Activated T-cell treated with anti-CD3 and anti-CD28 coated beads, Interleukin-2, amount 50 U/mL, for 48 hours (primary cell): ENCODE results near the gene ICE2.
A peak's percentile ranks its signal among the peaks of the same experiment; 100 is the strongest.

Experiments used
- DNase-seq, 2 experiments: peaks; one replicate each; pipeline ENCODE4 v3.0.0-alpha.2; 2020

Gene ICE2, protein sequence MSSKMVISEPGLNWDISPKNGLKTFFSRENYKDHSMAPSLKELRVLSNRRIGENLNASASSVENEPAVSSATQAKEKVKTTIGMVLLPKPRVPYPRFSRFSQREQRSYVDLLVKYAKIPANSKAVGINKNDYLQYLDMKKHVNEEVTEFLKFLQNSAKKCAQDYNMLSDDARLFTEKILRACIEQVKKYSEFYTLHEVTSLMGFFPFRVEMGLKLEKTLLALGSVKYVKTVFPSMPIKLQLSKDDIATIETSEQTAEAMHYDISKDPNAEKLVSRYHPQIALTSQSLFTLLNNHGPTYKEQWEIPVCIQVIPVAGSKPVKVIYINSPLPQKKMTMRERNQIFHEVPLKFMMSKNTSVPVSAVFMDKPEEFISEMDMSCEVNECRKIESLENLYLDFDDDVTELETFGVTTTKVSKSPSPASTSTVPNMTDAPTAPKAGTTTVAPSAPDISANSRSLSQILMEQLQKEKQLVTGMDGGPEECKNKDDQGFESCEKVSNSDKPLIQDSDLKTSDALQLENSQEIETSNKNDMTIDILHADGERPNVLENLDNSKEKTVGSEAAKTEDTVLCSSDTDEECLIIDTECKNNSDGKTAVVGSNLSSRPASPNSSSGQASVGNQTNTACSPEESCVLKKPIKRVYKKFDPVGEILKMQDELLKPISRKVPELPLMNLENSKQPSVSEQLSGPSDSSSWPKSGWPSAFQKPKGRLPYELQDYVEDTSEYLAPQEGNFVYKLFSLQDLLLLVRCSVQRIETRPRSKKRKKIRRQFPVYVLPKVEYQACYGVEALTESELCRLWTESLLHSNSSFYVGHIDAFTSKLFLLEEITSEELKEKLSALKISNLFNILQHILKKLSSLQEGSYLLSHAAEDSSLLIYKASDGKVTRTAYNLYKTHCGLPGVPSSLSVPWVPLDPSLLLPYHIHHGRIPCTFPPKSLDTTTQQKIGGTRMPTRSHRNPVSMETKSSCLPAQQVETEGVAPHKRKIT

DNA sequence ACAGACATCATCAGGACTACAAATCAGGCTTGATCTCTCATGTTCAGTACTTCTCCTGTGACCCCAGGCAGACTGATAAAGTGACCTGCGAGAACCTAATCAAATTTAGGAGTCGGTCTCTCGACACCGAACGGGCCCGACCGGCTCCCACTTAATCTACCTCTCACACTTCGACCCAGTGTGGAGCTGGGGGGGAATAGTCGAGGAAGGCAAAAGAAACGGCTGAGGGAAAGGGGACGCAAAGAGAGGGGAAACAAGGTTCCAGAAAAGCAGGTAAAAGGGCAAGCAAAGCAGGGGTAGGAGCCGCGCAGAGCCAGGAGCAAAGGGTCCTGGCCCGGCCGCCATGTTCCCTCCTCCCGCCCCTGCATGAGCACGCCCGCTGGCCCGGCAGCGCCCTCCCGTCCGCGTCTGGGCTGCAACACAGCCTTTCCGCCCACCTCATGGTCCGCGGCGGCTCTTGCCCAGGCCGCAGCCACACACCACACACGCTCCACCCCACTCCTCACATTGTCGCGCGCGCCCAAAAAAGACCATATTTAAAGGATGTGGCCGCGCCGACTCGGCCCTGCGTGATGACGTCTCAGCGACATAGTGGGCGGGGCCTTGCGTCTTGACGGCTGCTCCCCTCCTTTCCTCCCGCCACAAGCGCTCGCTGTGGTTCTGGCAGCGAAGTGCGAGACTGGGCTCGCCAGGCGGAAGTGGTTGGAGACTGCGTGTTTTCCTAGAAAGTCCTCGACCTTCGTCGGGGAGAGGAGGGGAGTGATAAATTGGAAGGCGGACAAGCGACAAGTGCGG lies at the start of gene ICE2:
Gene ICE2, minus strand, starts transcription at position 577 of the 795 bp plus-strand sequence. CDS start 1,165 bp downstream, outside the sequence.
- DNase-seq, result peak; percentile 98

DNA sequence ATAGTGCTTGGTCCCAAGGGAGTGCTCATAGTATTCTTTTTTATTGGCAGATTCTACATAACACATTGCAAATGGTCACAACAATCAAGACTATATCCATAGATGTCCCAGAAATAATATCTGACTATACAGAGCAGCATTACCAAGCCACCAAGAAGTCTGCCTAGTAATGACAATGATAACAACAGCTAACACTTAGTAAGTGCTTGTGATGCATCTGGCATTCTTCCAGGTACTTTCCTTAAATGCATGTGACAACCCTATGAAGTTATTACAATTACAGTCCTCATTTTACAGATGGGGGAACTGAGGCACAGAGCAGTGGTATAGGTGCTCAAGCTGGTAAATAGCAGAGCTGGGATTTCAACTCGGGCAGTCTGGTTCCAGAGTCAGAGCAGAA lies 49.6 kb upstream of the ICE2 start:
- no peak for DNase-seq

DNA sequence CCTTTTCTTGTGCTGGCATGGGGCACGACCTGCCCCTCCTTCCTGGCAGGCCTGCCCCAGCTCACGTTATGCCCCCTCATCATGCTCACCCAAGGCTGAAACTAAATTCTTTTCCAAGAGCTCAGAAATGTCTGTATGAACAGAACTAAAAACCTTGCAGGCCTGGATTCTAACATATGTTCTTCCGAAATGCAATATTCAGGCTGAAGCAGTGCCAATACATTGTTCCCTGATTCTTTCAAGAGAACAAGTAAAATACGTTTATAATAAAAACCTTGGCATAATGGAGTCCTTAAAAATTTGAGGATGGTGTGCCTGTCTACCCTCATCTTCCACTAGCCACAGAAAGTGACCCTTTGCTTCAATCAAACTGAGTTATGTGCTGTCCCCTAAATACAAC lies 48.5 kb upstream of the ICE2 start:
- no peak for DNase-seq

DNA sequence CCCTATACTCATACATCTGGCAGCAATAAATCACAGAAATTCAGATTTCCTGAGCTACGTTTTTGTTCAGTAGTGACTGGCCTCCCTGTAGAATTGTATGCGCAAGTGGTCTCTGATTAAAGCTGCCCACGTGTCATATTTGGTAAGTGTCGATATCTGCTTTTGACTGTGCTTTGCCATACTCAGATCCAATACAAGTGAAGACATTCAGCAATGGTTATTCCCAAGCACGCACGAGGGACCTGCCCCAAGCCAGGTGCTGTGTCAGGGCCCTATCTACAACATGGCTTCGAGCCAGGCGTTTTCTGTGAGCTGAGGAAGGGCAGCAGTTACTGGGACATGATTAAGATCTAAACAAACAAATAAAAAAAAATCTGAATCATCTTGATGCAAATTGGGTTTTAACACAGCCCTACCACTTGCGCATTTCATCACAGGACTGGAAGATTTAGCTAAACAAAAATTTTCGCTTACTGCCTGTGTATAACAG lies 47.2 kb upstream of the ICE2 start:
- no peak for DNase-seq

DNA sequence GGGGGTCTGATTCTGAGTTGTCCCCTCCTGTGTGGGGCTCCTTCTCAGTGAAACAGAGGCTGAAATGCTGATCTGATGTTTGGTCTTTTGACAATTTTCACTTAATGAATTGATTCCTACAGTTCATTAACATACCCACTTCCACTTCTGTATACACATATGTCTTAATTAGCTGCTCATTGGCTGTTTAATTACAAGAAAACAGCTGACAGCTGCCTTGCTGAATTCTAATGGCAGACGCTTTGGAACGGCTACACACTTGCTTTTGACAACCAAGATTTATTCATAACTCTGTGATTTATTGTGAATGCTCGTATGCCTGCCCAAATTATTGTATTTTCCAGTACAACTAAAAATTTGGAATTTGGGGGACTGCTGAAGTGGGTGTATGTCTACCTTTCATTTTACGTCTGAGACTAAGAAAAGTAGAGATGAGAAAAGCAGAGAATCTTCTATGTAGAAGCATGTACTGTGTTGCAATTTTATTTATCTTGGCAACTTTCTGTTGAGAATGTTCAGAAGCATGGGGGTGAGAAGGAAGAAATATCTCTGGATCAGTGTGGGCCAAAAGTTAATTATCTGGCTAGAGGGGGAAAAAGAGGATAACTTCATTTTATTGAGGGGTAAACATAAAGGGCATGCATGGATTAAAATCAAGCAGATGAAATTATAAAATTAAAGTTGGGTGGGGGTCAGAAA lies 46.5 kb upstream of the ICE2 start:
- DNase-seq, result no peak

DNA sequence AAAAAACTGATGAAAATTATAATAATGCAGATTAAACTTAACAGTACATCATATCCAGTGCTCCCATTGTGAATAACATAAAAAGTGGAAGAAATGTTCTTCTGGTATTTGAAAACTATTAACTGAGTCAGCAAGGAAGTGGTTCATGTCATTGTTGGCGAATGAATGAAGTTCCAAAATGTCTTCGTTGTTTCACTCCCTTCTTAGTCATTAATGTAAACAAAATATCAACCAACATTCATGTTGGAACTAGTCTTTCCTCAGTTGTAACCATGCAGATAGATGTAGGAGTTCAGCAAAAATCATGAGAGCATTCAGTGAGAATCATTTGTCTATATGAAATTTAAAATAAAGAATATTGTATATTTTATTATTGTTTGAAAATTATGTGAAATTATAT lies 44.1 kb upstream of the ICE2 start:
- no peak for DNase-seq

DNA sequence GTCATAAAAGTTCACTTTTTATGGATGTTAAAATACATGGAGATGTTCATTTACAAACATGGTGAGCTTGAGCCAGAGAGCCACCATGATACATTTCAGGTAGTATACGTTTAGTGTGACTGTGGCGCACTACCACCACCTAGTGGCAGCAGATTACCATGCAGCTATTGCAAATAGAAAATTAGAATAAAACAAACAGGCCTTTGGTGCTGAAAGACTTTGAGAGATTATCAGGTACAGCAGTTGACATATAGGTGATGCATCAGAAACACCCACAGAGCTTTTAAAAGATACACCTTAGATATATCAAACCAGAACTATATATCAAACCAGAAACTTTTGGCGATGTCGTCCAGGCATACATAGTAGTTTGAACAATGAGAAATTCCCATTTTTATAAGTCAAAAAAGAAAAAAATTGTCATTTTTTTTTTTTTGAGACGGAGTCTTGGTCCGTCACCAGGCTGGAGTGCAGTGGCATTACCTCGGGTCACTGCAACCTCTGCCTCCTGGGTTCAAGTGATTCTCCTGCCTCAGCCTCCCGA lies 42.0 kb upstream of the ICE2 start:
- DNase-seq, result peak; percentile 86 to 87

DNA sequence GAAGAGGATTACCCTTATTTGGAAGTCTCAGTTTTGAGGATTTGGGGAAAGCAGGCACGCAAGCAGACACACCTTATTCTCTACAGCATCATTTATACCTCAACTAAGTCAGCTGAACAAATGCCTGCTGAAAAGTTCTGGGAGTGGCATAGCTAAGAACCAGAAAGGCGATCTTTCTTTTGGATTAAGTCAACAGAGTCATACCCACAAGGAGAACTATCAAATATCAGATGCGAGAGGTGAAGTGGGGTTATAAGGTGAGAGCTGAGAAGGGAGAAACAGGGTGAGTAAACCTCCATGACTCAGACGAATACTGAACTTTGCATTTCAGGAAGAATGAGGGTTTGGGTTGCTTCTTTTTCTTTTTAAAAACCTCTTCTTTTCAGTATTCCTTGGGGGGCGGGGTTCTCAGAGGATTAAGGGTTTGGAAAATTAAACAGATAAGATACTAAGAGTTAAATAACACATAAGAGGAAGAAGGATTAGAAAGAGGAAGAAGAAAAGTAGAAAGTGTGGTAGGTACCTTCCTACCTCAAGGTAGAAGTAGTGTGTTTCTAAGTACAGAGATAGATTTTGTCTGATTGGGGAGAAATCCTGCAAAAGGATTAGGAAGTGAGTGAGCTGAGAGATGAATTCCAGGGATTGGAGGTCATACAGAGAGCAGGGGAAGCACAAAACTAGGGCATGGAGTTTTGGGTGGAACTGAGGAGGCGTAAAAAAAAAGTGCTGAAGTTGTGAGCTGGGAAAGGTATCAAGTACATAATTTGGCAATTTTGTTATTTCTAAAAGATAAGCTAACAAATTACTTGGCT lies 41.3 kb upstream of the ICE2 start:
- no peak for DNase-seq

DNA sequence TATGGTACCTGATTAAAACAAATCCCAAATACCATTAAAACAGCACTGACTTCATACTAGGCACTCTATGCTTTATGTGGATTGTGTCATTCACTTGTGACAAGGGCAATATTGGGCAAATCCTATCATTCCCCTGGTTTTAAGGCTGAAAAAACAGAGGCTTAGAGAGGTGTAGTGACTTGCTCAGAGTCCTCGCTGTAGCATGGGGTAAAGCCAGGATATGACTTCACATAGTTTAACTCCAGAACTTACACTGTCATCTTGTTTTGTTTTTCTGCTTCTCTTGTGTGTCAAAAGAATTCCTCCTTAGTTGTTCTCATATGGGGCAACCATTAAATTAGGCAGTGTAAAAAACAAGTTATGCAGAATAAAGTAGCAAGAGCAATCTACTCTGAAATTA lies 40.3 kb upstream of the ICE2 start:
- DNase-seq, result no peak

DNA sequence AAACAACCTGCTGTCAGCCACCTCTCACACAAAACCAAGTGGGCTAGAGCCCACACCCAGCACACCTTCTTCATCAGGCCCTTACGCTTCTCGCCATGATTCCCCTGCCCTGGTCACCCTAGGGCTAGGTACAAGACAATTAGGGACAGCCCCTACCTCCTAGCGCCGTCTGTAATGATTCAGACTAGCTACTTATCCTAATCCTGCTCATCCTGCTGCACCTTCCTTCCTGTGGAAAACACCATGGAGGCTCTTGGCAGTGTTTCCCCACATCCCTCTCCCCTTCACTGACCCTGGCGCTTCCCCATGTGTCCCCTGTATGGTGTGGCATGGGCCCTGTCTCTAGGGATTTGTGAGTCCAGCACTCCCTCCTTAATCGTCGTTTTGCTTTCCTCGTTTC lies 39.6 kb upstream of the ICE2 start:
- DNase-seq, result no peak

DNA sequence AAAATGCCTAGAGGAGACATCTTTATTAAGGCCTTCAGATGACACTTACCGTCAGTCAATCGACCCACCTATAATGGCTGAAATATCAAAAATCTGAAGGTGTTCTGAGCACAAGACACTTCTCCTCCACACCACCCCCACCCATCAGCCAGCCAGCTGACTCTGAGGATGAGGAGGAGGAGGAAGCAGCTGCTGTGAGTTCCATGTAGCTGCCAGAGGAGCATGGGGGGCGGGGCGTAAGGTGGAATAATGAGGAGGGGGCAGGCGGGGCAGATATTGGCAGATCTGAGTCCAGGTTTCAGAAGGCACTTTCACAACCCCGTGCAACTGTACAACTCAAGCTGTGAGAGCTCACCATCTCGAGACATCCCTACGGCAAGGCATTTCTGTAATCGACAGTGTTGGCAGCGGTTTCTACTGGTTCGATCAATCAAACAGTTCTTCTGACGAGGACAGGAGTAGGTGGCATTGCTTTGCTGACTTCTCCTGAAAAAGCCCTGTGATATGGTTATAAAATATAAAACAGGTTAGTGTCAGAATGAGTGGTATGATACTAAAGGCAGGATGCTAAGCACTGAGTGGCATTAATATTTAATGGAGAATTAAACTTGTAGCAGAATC lies 35.4 kb upstream of the ICE2 start:
- no peak for DNase-seq

DNA sequence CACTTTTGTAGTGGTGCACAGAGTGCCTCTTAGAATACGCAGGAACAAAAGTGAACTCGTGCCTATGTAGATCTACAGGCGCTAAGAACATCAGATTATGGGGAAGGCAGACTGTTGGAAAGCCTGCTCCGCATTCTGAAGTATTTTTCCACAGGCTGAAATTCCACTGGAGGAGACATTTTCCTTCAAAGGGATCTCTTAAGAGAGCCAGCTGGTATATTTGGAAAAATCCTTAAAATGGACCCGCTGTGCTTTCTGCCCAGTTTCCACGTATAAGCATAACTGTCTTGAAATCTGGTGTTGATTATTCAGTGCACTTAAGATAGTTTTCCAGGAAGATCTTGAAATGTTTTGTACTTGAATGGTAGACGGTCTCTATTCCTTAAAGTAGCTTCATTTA lies 34.7 kb upstream of the ICE2 start:
- no peak for DNase-seq

DNA sequence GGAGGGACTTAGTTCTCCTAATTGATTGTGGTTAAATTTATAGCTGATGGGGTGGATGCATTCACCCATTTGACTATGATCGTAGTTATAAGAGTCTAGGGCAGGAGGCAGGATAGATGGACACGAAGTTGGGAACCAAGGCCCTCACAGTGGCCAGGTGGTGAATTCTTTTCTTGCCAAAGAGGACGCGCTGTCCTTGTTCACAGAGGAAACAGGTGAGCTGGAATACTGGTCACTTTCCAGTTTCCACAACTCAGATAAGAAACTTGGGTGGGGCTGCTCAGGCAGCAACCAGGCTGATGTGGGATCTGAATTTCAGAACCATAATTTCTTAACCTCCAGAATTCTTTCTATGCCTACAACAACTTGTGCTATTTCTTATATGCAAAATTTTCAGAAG lies 34.0 kb upstream of the ICE2 start:
- DNase-seq, result no peak

DNA sequence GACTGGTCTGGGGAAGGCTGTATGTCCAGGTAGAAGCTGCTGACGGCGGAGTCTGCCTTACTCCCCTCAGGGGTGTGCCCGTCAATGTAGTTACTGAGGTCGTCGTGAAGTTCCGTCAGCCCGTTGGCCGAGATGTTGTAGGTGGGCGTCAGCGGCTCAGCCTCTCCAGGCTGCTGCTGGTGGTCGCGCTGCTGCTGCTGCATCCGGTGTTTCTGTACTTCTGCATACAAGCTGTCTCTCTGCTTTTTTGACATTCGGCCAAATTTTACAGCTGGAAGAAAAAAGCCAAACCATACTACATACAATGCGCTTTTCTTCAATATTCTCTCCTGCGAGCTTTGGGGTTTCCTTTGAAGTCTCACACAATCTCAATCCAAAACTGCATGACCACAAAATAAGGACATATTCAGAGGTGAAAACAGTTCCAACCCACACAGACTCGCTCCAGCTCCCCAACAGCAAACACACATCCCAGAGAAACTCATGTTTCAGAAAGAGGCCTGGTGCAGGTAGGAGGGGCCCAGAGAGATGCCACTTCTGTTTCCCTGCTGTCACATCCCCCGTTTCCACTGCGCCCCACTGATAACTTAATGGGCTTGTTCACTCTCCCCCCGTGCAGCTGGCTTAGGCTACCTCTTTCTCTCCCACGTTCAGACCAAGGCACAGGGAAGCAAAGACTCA lies 32.5 kb upstream of the ICE2 start:
- no peak for DNase-seq

DNA sequence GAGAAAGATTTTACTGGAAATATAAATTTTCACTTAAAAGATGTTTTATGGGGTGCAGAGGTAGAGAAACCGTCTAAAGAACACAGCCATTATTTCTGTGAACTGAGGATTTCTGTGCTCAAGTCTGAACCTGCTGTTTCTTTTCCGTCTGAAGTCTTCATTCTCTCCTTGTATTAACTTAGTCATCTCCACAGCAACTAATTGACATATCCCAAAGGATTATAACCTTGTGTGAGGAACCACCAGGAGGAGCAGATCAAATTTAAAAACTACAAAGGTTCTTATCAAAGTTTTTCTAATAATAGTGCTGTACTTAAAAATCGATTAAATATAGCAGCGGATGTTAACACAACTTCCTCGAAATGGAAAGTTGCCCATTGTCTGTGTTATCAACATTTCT lies 31.1 kb upstream of the ICE2 start:
- DNase-seq, result no peak

DNA sequence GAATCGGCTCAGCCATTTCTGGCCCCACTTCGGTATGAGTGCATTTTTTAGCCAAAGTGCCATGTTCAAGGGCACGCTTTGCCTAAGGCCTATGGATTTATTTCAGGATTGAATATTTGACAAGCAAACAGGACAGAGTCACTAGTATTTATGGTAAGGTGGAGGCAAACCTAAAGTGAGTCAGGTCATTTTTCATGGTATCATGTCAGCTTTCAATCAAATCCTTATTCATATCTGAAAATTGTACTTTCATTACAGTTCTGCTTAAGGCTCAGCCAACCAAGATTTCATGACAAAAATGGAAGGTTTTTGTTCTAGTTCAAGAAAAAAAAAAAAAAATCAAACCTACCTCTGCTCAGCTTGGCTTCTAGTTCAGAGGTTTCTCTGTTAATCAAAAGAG lies 30.5 kb upstream of the ICE2 start:
- DNase-seq, result peak in 1 of 2 experiments; percentile 36

DNA sequence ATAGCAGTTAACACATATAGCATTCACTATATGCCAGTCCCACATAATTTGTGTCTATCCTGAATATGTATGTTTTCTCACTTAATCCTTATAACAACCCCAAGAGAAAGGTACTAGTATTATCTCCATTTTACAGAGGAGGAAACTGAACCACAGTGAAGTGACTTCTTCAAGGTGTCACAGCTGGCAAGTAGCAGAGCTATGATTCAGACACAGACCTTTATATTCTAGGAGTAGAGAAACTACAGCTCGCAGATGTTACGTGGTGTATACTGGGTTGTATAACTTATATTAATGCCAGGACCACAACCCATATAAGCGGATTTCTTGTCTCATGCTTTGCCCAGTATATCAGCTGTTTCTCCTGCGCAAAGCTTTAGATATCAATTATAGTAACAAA lies 29.5 kb upstream of the ICE2 start:
- no peak for DNase-seq

DNA sequence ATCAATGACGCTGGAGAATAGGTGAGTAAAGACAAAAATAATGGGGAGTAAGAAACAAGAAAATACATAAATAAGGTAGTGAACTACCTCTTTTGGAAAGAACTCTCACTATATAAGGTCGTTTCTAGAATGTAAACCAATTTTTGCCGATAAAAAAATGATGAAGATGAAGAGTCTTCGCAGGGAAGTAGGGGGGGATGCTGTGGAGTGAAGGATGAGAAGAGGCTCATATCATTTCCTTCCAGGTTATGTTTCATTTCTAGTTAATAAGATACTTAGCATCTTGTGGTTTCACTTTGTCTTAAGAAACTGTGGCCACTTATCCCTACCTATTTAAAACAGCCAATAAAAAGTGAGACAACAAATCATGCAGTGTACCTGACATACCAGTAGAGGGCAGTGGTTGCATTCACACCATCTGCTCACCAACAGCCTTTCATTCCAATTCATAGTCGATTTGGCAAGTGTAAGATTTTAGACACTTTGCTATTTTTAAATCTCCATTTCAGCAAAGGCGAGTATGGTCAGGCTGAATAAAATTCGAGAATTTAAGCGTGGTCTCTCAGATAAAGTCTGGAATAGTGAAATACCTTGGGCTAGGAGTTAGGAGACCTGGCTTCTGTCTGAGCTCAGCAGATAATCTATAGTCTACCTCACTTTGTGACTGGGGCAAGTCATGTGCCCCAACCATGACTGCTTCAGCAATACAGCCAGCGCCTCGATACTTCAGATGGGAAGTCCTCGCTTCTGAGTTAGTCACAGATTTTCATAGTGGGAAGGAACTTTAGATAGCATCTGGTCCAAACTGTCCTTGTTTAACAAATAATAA lies 28.9 kb upstream of the ICE2 start:
- DNase-seq, result peak in 1 of 2 experiments; percentile 49

DNA sequence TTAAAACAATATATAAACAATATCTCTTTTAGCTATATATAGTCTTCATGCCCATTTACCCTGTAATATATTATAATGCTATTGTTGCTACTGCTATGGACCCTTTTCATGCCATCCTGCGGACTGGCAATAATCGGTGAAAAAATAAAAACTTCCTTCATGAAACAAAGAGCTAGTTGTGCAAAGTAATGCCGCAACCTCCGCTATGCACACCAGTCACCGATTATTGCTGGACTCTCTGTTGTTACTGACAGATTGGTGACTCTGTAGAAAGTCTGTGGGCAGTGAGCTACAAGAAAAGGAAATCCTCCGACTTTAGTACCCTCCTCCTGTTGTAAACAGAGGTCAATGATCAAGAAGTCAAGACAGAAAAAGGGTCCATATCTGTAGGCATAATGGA lies 17.9 kb upstream of the ICE2 start:
- DNase-seq, result no peak
